Prostate gland (tissue), 2 donors: ENCODE results near the gene NCCRP1. TPM values are rescaled to one million over a fixed set of nuclear protein-coding genes. Genes with fewer than 3 reads are reported as not detected.

ENCODE experiments used
- DNase-seq: peaks from one replicate; pipeline ENCODE4 v3.0.0-alpha.2; 2019; ENCODE audit warnings: low spot score
- H3K27ac ChIP-seq, 2 donors: fragments of 200-600 bp; sonication (generic); 2 replicates each; pipeline ENCODE4 v1.5.1; 2017 to 2019
- H3K27me3 ChIP-seq: fragments of 200-600 bp; sonication (generic); replicated peaks from 2 replicates; pipeline ENCODE4 v1.5.1; 2019; ENCODE audit not compliant: insufficient read depth
- H3K36me3 ChIP-seq, 2 donors: fragments of 200-600 bp; sonication (generic); 1 replicate in 1 of 2; 2 replicates in 1 of 2; pipeline versions ENCODE4 v1.5.1 to v1.8.1; 2017 to 2019
- H3K4me1 ChIP-seq: fragments of 200-600 bp; sonication (generic); replicated peaks from 2 replicates; pipeline ENCODE4 v1.5.1; 2019
- H3K4me3 ChIP-seq, 2 donors: fragments of 200-600 bp; sonication (generic); 2 replicates each; pipeline ENCODE4 v1.5.1; 2017 to 2019
- H3K9me3 ChIP-seq: fragments of 200-600 bp; sonication (generic); 2 replicates; pipeline ENCODE4 v1.5.1; 2017
- POLR2A ChIP-seq: fragments of 450-650 bp; IDR thresholded peaks from one replicate; pipeline ENCODE4 v1.6.1; 2016; ENCODE audit warnings: antibody characterized with exemption, mild to moderate bottlenecking
- POLR2AphosphoS5 ChIP-seq: sonication (generic); formaldehyde crosslinking; IDR thresholded peaks from one replicate; pipeline ENCODE4 v1.6.1; 2017; ENCODE audit warnings: antibody characterized with exemption
- WGBS: methylation state at CpG from one replicate; pipeline ENCODE4 v1.1.5; 2018; 5-methylcytosine and 5-hydroxymethylcytosine counted together
- intact Hi-C: fragments of 100-400 bp; cut with DNase I; formaldehyde crosslinking; loops from one replicate; pipeline ENCODE4 v1.14.2; 2022
- total RNA-seq, 2 donors: library from RNA; depleted of rRNA; stranded (reverse); fragments of >200 nt; gene quantifications; one replicate each; pipeline ENCODE4 v1.1.0, GENCODE V29; 2016
- TF ChIP-seq, protein P1 (sequence below), 4 experiments: fragments of 200-600 bp in 2 of 4; fragments of 450-650 bp in 2 of 4; sonication (generic) in 2 of 4; IDR thresholded peaks; 1 replicate in 3 of 4; 2 replicates in 1 of 4; pipeline ENCODE4 v1.5.1; 2016 to 2019; ENCODE audit warnings: antibody characterized with exemption in 4 of 4, mild to moderate bottlenecking in 2 of 4, moderate library complexity in 2 of 4

Gene NCCRP1
- total RNA-seq, 2 donors from 2014 or later: 1.4 to 2.7 TPM

DNA sequence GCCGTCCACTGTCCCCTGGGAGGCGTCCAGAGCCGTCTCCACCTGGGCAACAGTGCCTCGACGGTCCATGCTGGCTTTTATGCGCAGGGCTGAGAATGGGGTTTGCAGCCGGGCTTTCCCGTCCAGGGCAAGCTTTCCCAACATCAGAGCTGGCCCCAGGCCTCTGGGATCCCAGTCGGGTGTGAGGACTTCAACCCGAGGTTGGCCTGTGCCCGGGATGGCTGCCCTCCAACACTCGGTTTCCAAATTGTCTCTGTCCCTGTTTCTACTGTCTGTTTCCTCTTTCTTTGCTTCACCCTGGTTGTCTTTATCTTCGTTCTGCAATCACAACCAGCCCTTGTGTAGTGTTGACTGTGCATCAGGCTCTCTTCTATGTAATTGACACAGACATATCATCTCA lies 52.0 kb downstream of the NCCRP1 start, which contains the start of gene IFNL4:
Gene IFNL4, minus strand, starts transcription at position 51 of the 400 bp plus-strand sequence.
- intact Hi-C loops: no loop called here

DNA sequence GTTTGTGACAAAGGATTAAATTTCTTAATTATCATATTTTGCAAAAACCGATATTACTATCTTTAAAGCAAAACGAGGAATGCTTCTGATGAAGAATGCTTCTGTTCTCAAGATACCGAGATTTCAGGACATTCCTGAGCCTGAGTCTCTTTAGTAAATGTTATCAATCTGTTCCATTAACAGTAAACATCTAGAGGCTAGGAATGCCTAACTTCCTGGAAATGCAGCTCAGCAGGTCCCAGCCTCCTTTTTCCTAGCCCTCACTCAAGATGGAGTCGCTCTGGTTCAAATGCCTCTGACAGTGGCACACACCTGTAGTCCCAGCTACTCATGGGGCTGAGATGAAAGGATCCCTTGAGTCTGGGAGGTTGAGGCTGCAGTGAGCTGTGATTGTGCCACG lies 54.3 kb downstream of the NCCRP1 start:
- Histone ChIP-seq H3K27ac (no peak overlapping the region), H3K36me3 (no peaks in the 10 kb centered on the region), H3K4me1 (no peaks in the 10 kb centered on the region), H3K9me3 (no peaks in the 10 kb centered on the region), H3K27me3 (peaks cover 6% of the 10 kb centered on the region), H3K4me3 (no peak overlapping the region)
- no peak for DNase-seq
- 84% methylated on average over 5 of the region's 5 CpGs for WGBS
- intact Hi-C loops: no loop called here
- TF ChIP-seq POLR2A: no peak
- TF ChIP-seq POLR2AphosphoS5: no peak
- TF ChIP-seq, protein P1, sequence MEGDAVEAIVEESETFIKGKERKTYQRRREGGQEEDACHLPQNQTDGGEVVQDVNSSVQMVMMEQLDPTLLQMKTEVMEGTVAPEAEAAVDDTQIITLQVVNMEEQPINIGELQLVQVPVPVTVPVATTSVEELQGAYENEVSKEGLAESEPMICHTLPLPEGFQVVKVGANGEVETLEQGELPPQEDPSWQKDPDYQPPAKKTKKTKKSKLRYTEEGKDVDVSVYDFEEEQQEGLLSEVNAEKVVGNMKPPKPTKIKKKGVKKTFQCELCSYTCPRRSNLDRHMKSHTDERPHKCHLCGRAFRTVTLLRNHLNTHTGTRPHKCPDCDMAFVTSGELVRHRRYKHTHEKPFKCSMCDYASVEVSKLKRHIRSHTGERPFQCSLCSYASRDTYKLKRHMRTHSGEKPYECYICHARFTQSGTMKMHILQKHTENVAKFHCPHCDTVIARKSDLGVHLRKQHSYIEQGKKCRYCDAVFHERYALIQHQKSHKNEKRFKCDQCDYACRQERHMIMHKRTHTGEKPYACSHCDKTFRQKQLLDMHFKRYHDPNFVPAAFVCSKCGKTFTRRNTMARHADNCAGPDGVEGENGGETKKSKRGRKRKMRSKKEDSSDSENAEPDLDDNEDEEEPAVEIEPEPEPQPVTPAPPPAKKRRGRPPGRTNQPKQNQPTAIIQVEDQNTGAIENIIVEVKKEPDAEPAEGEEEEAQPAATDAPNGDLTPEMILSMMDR (IDR thresholded peaks at IDR 0.05): no peak

More for the DNA sequence above, 52.0 kb downstream of the NCCRP1 start, which contains the start of gene IFNL4:
- TF ChIP-seq POLR2A (no peak), POLR2AphosphoS5 (no peak)
- H3K27ac ChIP-seq: no peak within 1 kb of the TSS
- no peak for DNase-seq
- H3K9me3 ChIP-seq: no peaks in the 10 kb centered on the region
- no peaks in the 10 kb centered on the region for H3K36me3 ChIP-seq
- H3K27me3 ChIP-seq: peaks cover 6% of the 10 kb centered on the region
- no peak within 1 kb of the TSS for H3K4me3 ChIP-seq
- 80% methylated on average over 13 of the region's 13 CpGs for WGBS
- H3K4me1 ChIP-seq: no peaks in the 10 kb centered on the region

Other genes with a start within 250 kb of the NCCRP1 start
- gene FBXO17, start 221.2 kb upstream of the NCCRP1 start, total RNA-seq: 10 to 100 TPM; 25.9 to 40.5 TPM
- 10 to 100 TPM; 15.9 to 26.4 TPM for gene FBXO27, start 164.4 kb upstream of the NCCRP1 start, total RNA-seq
- gene ACP7, start 112.6 kb upstream of the NCCRP1 start, total RNA-seq: under 1 TPM in 1 of 2 donors, not detected in 1; 0.80 TPM
- 100 to 1,000 TPM; 111 to 123 TPM for gene PAK4, start 71.2 kb upstream of the NCCRP1 start, total RNA-seq
- gene SYCN, start 7.3 kb downstream of the NCCRP1 start, total RNA-seq: 100 to 1,000 TPM in 1 of 2 donors, not detected in 1; 165 TPM
- gene IFNL3, start 48.0 kb downstream of the NCCRP1 start, total RNA-seq: not detected
- not detected for gene IFNL4, start 51.9 kb downstream of the NCCRP1 start, total RNA-seq
- not detected for gene IFNL2, start 71.4 kb downstream of the NCCRP1 start, total RNA-seq
- not detected for gene IFNL1, start 99.4 kb downstream of the NCCRP1 start, total RNA-seq
- gene LRFN1, start 123.9 kb downstream of the NCCRP1 start, total RNA-seq: 1 to 10 TPM; 4.2 to 5.6 TPM
- 10 to 100 TPM in 1 of 2 donors, 1 to 10 TPM in 1; 1.5 to 10.2 TPM for gene GMFG, start 139.1 kb downstream of the NCCRP1 start, total RNA-seq
- 100 to 1,000 TPM; 133 to 227 TPM for gene SAMD4B, start 145.5 kb downstream of the NCCRP1 start, total RNA-seq
- 10 to 100 TPM; 47.5 to 63.6 TPM for gene PAF1, start 194.1 kb downstream of the NCCRP1 start, total RNA-seq
- 10 to 100 TPM; 50.2 to 56.4 TPM for gene MED29, start 194.4 kb downstream of the NCCRP1 start, total RNA-seq
- 100 to 1,000 TPM in 1 of 2 donors, 10 to 100 TPM in 1; 96.5 to 170 TPM for gene ZFP36, start 209.9 kb downstream of the NCCRP1 start, total RNA-seq
- gene PLEKHG2, start 215.7 kb downstream of the NCCRP1 start, total RNA-seq: 10 to 100 TPM; 14.4 to 21.1 TPM
- gene RPS16, start 239.0 kb downstream of the NCCRP1 start, total RNA-seq: 1,000 to 10,000 TPM; 1,162 to 1,716 TPM
- 100 to 1,000 TPM in 1 of 2 donors, 10 to 100 TPM in 1; 79.8 to 246 TPM for gene SUPT5H, start 248.6 kb downstream of the NCCRP1 start, total RNA-seq